AG09309 (cell line): ENCODE measurements around the gene SSPN.

ENCODE experiments used
- DNase-seq: peaks from one replicate; pipeline ENCODE4 v3.0.0-alpha.2; 2010; ENCODE audit warnings: low read depth
- H3K4me3 ChIP-seq: 2 replicates; pipeline ENCODE4 v1.5.1; 2011; ENCODE audit warnings: mild to moderate bottlenecking, low read depth, low read length, moderate library complexity; ENCODE audit not compliant: control insufficient read depth
- TF ChIP-seq, protein P1 (sequence below): IDR thresholded peaks from 2 replicates; pipeline ENCODE4 v1.5.1; 2011; ENCODE audit warnings: mild to moderate bottlenecking, low read depth, low read length, inconsistent platforms; ENCODE audit not compliant: insufficient read depth, control insufficient read depth; ENCODE audit errors: missing control alignments

The SSPN gene

DNA sequence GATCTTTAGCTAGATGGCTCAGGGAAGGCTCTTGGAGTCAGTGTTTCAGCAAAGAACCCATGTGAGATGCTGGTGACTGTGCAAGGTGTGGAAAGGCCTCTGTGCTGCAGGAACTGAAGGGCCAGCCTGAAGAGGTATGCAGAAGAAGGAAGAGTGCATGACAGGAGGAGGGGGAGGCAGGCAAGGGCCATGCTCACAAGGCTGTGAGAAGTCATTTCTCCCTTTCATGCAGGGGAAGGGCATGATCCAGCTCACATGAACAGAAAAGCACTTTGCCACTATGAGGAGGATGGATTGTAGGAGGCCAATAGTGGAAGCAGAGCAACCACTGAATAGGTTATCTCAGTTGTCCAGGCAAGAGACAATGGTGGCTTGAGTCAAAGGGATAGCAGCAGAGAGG lies 83.7 kb downstream of the SSPN start:
- no peak overlapping the region for H3K4me3 ChIP-seq
- no peak for DNase-seq
- TF ChIP-seq, protein P1, sequence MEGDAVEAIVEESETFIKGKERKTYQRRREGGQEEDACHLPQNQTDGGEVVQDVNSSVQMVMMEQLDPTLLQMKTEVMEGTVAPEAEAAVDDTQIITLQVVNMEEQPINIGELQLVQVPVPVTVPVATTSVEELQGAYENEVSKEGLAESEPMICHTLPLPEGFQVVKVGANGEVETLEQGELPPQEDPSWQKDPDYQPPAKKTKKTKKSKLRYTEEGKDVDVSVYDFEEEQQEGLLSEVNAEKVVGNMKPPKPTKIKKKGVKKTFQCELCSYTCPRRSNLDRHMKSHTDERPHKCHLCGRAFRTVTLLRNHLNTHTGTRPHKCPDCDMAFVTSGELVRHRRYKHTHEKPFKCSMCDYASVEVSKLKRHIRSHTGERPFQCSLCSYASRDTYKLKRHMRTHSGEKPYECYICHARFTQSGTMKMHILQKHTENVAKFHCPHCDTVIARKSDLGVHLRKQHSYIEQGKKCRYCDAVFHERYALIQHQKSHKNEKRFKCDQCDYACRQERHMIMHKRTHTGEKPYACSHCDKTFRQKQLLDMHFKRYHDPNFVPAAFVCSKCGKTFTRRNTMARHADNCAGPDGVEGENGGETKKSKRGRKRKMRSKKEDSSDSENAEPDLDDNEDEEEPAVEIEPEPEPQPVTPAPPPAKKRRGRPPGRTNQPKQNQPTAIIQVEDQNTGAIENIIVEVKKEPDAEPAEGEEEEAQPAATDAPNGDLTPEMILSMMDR = no peak

DNA sequence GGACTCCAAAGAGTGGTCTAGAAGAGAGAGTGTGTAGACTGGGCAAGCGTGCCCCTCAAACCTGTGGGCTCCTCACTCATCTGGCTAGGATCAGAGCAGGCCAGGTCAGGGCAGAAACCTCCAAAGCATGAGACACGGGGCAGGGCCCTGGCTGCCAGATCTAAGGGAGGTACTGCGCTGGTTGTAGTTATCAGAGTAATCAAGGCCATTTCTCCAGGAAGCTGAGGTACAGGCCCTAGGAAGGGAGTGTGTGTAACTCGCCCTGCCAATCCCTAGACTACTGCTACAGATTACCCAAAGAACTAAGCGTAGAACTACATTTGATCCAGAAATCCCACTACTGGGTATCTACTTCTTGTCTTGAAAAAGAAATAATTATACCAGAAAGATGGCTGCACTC lies 84.5 kb downstream of the SSPN start:
- H3K4me3 ChIP-seq = no peak overlapping the region
- TF ChIP-seq, protein P1 = no peak
- no peak for DNase-seq

DNA sequence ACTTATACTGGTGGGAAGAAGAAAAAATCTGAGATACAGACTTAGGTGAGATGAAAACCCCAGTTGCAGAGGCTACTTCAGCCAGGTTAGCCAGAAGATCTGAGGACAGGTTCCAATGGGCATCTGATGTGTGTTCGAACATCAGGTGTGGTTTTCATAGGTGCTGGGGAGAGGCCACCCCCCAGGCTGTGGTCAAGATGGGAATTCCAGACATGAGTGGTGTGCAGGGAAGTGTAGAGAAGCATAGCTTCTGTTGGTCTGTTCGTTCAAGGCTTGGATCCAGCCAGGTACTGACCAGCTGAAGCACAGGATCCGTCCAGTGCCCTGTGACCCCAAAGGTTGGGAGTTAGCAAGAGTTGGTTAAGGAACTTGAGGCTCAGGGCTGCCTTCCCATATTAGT lies 85.5 kb downstream of the SSPN start:
- DNase-seq = no peak
- TF ChIP-seq, protein P1 = no peak

DNA sequence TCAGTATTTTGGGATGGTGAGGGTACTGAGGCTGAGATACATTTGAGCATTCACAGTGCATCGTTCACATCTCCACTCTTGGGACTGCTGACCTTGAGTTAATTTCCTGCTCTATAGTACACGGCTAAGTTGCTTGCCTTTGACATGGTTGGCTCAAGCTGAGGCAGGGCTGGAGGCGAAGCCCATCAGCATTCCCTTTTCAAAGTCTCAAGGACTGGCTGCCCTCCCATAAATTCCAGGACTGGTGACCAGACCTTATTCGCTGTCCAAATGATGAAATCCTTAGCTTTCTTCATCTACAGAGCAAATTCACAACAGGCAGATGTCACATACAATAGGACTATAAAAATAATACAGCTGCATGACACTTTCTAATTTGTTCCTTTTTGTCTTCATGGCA lies 85.9 kb downstream of the SSPN start:
- H3K4me3 ChIP-seq = no peak overlapping the region
- no peak for DNase-seq
- TF ChIP-seq, protein P1 = no peak

More for the DNA sequence above, 85.5 kb downstream of the SSPN start:
- H3K4me3 ChIP-seq = no peak overlapping the region

DNA sequence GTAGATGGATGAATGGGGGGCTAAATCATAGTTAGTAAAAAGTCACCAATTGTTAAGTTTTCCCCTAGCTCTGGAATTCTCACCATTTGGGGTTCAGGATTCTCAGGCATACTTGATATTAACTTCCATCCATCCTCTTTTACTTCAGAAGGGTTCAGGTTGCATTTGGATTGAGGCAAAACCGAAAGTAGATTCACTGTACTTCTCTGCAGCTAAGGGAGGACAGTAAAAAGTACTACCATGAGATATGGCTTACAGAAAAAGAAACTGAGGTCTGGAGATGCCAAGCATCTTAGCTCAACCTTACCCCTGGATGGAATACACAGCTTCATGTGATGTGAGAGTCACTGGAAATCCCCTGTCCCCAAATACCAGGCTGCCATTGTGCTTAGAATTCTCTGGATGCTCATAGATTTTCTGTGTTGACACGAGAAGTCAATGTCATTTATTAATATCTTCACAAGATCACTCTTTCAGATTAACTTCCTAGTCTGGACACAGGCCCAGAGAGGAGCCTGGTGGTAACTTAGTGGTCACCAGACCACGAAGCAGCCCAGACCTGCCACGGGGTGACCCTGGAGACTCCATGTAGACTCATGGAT lies 87.1 kb downstream of the SSPN start:
- TF ChIP-seq, protein P1 = no peak
- H3K4me3 ChIP-seq = no peak overlapping the region
- DNase-seq = no peak

DNA sequence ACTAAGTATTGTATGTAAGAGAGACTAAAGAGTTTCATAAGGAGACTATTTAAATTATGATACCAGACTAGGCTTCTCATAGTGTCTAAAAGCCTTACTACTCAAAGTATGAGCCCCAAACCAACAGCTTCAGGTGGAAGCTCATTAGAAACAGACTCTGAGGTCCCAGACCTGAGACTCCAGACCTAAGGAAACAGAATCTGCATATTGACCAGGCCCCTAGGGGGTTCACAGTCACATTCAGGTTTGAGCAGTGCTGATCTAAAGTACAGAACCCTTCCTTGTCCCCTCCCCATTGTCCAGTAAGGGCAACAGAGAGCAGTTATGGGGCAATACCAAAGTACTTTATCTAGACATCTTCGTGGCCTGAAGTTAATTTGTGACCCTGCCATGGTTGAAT lies 87.7 kb downstream of the SSPN start:
- TF ChIP-seq, protein P1 = no peak
- no peak overlapping the region for H3K4me3 ChIP-seq
- no peak for DNase-seq

DNA sequence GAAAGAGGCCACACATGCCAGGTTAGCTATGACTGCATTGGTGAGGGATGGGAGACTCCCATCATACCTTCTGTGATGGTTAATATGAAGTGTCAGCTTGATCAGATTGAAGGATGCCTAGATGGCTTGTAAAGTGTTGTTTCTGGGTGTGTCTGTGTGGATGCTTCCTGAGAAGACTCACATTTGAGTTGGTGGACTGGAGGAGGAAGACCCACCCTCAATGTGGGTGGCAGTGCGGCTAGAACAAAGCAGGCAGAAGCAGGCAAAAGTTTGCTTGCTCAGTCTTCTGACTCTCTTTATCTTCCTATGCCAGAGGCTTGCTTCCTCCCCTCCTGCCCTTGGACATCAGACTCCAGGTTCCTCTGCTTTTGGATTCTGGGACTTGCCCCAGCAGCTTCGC lies 88.2 kb downstream of the SSPN start:
- no peak for DNase-seq
- TF ChIP-seq, protein P1 = no peak
- no peak overlapping the region for H3K4me3 ChIP-seq
